Endothelial cell of umbilical vein (primary cell): ENCODE data around the gene TBCD. TPM values are rescaled to one million over a fixed set of nuclear protein-coding genes. Genes with fewer than 3 reads are reported as not detected.

Experiments used
- BruUV-seq: library from RNA; stranded (reverse); fragments of 400-500 nt; replicated peaks from 2 replicates; lab custom pipeline; 2021; lab: Mats Ljungman, UMichigan
- CTCF ChIA-PET: fragments of 300-600, 350-600 bp; sonication (Branson Sonifier 250); formaldehyde crosslinking; loops from one replicate; lab custom pipeline; 2021; ENCODE audit warnings: antibody characterized with exemption, inconsistent platforms; lab: Charles Lee
- POLR2A ChIA-PET: fragments of 300-600, 350-600 bp; sonication (Branson Sonifier 250); formaldehyde crosslinking; loops from one replicate; lab custom pipeline; 2021; ENCODE audit warnings: antibody characterized with exemption, inconsistent platforms; lab: Charles Lee
- DNase-seq: peaks from one replicate; pipeline ENCODE4 v3.0.0-alpha.2; 2011; ENCODE audit warnings: low read depth, low spot score
- FAIRE-seq: peaks from 2 replicates; lab custom pipeline; 2011; peaks lifted over from hg19 to GRCh38; lab: Jason Lieb, UNC
- H2AFZ ChIP-seq: 2 replicates; pipeline ENCODE4 v1.6.0; 2012; ENCODE audit warnings: low read depth, low read length, control low read depth, inconsistent platforms
- H3K27ac ChIP-seq: 2 replicates; pipeline ENCODE4 v1.5.1; 2011; ENCODE audit warnings: low read depth, mild to moderate bottlenecking, control low read depth, low read length, moderate library complexity; ENCODE audit not compliant: insufficient read depth
- H3K27me3 ChIP-seq, 2 experiments: 2 replicates each; pipeline versions ENCODE4 v1.6.0 to v1.6.1; 2011; ENCODE audit warnings: low read length in 2 of 2, mixed read lengths in 1 of 2; ENCODE audit not compliant: control insufficient read depth in 2 of 2, insufficient read depth in 2 of 2
- H3K36me3 ChIP-seq, 2 experiments: 2 replicates in 1 of 2; 3 replicates in 1 of 2; pipeline ENCODE4 v1.5.1; 2011; ENCODE audit warnings: low read length in 2 of 2, mild to moderate bottlenecking in 1 of 2, moderate library complexity in 1 of 2; ENCODE audit not compliant: control insufficient read depth in 2 of 2, insufficient read depth in 2 of 2; ENCODE audit errors: extremely low read depth in 1 of 2
- H3K4me1 ChIP-seq: 3 replicates; pipeline ENCODE4 v1.5.1; 2011; ENCODE audit warnings: mild to moderate bottlenecking, low read length; ENCODE audit not compliant: control insufficient read depth, insufficient read depth; ENCODE audit errors: extremely low read depth
- H3K4me2 ChIP-seq: 2 replicates; pipeline ENCODE4 v1.6.1; 2011; ENCODE audit warnings: low read length, control low read depth, mixed read lengths; ENCODE audit not compliant: insufficient read depth
- H3K4me3 ChIP-seq, 3 experiments: fragments of 200-600 bp in 1 of 3; sonication (generic), shearing (Covaris generic) in 1 of 3; replicated peaks in 1 of 3; 2 replicates each; pipeline ENCODE4 v1.5.1; 2011 to 2016; ENCODE audit warnings: control low read depth in 3 of 3, low read length in 3 of 3, mild to moderate bottlenecking in 2 of 3, inconsistent platforms in 1 of 3, low read depth in 1 of 3, moderate library complexity in 1 of 3; ENCODE audit not compliant: insufficient read depth in 1 of 3
- H3K79me2 ChIP-seq: 2 replicates; pipeline ENCODE4 v1.6.0; 2012; ENCODE audit warnings: low read length, inconsistent platforms; ENCODE audit not compliant: control insufficient read depth, insufficient read depth
- H3K9ac ChIP-seq: replicated peaks from 2 replicates; pipeline ENCODE3; 2011; ENCODE audit warnings: low read length, control low read depth; ENCODE audit not compliant: insufficient read depth; ENCODE audit errors: extremely low read depth
- H3K9me1 ChIP-seq: replicated peaks from 3 replicates; pipeline ENCODE4 v1.6.0; 2011; ENCODE audit warnings: mild to moderate bottlenecking, low read length; ENCODE audit not compliant: control insufficient read depth, insufficient read depth; ENCODE audit errors: extremely low read depth
- H3K9me3 ChIP-seq: replicated peaks from 2 replicates; pipeline ENCODE4 v1.5.1; 2012; ENCODE audit warnings: low read length, inconsistent platforms; ENCODE audit not compliant: control insufficient read depth, insufficient read depth
- H4K20me1 ChIP-seq: replicated peaks from 2 replicates; pipeline ENCODE3; 2011; ENCODE audit warnings: mild to moderate bottlenecking, low read length; ENCODE audit not compliant: control insufficient read depth, insufficient read depth; ENCODE audit errors: extremely low read depth
- CTCF ChIP-seq, 2 donors: IDR thresholded peaks; 1 replicate in 1 of 2; 2 replicates in 1 of 2; pipeline ENCODE4 v1.5.1; 2011; ENCODE audit warnings: low read length in 2 of 2, mild to moderate bottlenecking in 2 of 2, moderate library complexity in 2 of 2, control low read depth in 1 of 2, inconsistent platforms in 1 of 2, low read depth in 1 of 2; ENCODE audit not compliant: insufficient read depth in 1 of 2; ENCODE audit errors: extremely low read depth in 1 of 2
- EZH2 ChIP-seq: IDR thresholded peaks from 2 replicates; pipeline ENCODE4 v1.6.1; 2012; ENCODE audit warnings: borderline replicate concordance, low read depth, mild to moderate bottlenecking, moderate library complexity, low read length, inconsistent platforms; ENCODE audit not compliant: severe bottlenecking
- FOS ChIP-seq: IDR thresholded peaks from 2 replicates; pipeline ENCODE4 v1.6.1; 2011; ENCODE audit warnings: mild to moderate bottlenecking, low read length, moderate library complexity, borderline replicate concordance; ENCODE audit not compliant: insufficient read depth
- GATA2 ChIP-seq: IDR thresholded peaks from 2 replicates; pipeline ENCODE4 v1.7.0; 2011; ENCODE audit warnings: low read depth, mild to moderate bottlenecking, moderate library complexity, mixed read lengths, low read length; ENCODE audit not compliant: insufficient read length, insufficient read depth
- JUN ChIP-seq: IDR thresholded peaks from 2 replicates; pipeline ENCODE4 v1.6.1; 2011; ENCODE audit warnings: borderline replicate concordance, low read depth; ENCODE audit not compliant: insufficient read length, insufficient read depth
- MAX ChIP-seq: IDR thresholded peaks from 2 replicates; pipeline ENCODE4 v1.6.1; 2011; ENCODE audit not compliant: insufficient read depth, insufficient read length
- MYC ChIP-seq: IDR thresholded peaks from one replicate; pipeline ENCODE4 v1.6.1; 2011; ENCODE audit warnings: mild to moderate bottlenecking, low read depth, low read length
- POLR2A ChIP-seq: IDR thresholded peaks from 2 replicates; pipeline ENCODE4 v1.6.1; 2012; ENCODE audit warnings: low read depth, mild to moderate bottlenecking, control low read depth, low read length
- POLR2AphosphoS5 ChIP-seq: IDR thresholded peaks from 2 replicates; pipeline ENCODE4 v1.6.1; 2012; ENCODE audit warnings: low read depth, mild to moderate bottlenecking, control low read depth, low read length, moderate library complexity; ENCODE audit not compliant: insufficient read depth
- dilution Hi-C: fragments of 300-500 bp; cut with MboI; formaldehyde crosslinking; loops from one replicate; pipeline ENCODE4 v1.15.0; 2019; ENCODE audit warnings: low sequenced_read_pairs; ENCODE audit not compliant: extremely low pct_ligation_motif_present
- intact Hi-C: fragments of 100-400 bp; cut with micrococcal nuclease; formaldehyde crosslinking; loops from one replicate; pipeline ENCODE4 v1.10.0; 2022
- polyA plus RNA-seq, 4 experiments: library from polyadenylated mRNA; depleted of rRNA in 3 of 4; stranded (reverse) in 3 of 4; unstranded in 1 of 4; fragments of >200 nt; gene quantifications; 2 replicates each; pipeline versions ENCODE4 v1.2.1 to v1.2.3, GENCODE V29; 2011 to 2012; ENCODE audit warnings: missing spikeins in 1 of 4
- total RNA-seq: library from RNA; stranded (reverse); gene quantifications from 2 replicates; pipeline ENCODE4 v1.2.3, GENCODE V29; 2021

The TBCD gene
- total and polyA plus RNA-seq, 2 donors (not counting 3 experiments of a cell fraction or from before 2014, with no cell fraction given) = 121 to 145 TPM

DNA sequence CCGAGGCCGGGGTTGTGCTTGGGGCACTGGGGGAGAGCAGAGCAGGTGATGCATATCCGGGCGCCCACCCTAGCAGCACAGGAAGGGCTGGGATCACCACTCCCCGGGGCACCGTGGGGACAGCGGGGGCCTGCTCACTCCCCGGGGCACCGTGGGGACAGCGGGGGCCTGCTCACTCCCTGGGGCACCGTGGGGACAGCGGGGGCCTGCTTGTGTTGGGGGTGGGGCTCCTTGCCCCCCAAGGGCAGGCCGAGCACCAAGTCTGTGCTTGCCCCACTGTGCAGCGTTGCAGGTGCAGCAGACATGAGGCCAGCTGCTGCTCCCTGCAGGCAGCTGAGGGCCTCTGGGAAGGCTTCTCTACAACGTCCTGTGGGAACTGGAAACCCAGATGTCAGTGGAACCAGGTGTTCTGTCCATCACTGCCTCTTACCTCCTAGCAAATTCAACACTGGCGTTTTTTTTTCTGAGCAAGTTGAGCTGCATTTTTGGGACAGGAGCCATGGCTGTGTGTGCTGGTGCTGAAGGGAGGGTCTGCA lies 112.9 kb downstream of the TBCD start:
- Histone ChIP-seq H3K4me3 (no peak overlapping the region), H3K27ac (no peak overlapping the region), H3K36me3 (no peaks in the 10 kb centered on the region), H4K20me1 (no peaks in the 10 kb centered on the region), H2AFZ (no peak overlapping the region), H3K9ac (no peak overlapping the region), H3K9me3 (no peaks in the 10 kb centered on the region), H3K4me1 (peaks cover 33% of the 10 kb centered on the region), H3K4me2 (no peak overlapping the region), H3K27me3 (no peaks in the 10 kb centered on the region), H3K79me2 (peaks cover 60% of the 10 kb centered on the region), H3K9me1 (no peaks in the 10 kb centered on the region)
- TF ChIP-seq GATA2 (no peak), JUN (no peak), POLR2AphosphoS5 (no peak), MAX (no peak), POLR2A (no peak), CTCF (IDR thresholded peaks at IDR 0.05; ENCODE audit: extremely low read depth in 1 of 2, insufficient read depth in 1 of 2, low read depth in 1 of 2, low read length in 2 of 2) (no peak), EZH2 (no peak), FOS (no peak), MYC (no peak)
- intact Hi-C loops (no loop called here), dilution Hi-C loops (no loop called here)
- CTCF ChIA-PET = interaction anchor here (1.0 to 3.1 kb wide), 3 partner anchors 11 to 50 kb away, joined by 3 to 13 read pairs (median 5); no protein-coding TSS in a partner anchor
- DNase-seq (no peak), FAIRE-seq (no peak)
- no TSS peak for BruUV-seq
- POLR2A ChIA-PET = no interaction called here
